Measurements from ENCODE around the gene RHBDL2.

GRCh38 chr1:38889589-38889988 is 52.0 kb downstream of the RHBDL2 start:
- TF ChIP-seq CTCF (IDR thresholded peaks at IDR 0.05) (no peak), EZH2 (IDR thresholded peaks at IDR 0.05; ENCODE audit: borderline replicate concordance, insufficient read depth, low read depth, low read length, poor library complexity, severe bottlenecking) (no peak)

Data from B cell (primary cell).